H1 (cell line): ENCODE results near the gene VGF. TPM values are rescaled to one million over a fixed set of nuclear protein-coding genes. Genes with fewer than 3 reads are reported as not detected.

Experiments
- ASH2L ChIP-seq: fragments of 200-600, 300-600 bp; sonication (generic); IDR thresholded peaks from one replicate; pipeline ENCODE4 v1.7.1; 2017; ENCODE audit warnings: low read length
- ATF3 ChIP-seq: IDR thresholded peaks from 2 replicates; pipeline ENCODE4 v1.6.1; 2011; ENCODE audit warnings: low read depth, mild to moderate bottlenecking, low read length; ENCODE audit not compliant: insufficient read depth
- CBX8 ChIP-seq: fragments of 300-800, 300-1000 bp; sonication (generic); IDR thresholded peaks from 2 replicates; pipeline ENCODE4 v1.7.1; 2016; ENCODE audit warnings: low read depth, low read length, borderline replicate concordance
- CTBP2 ChIP-seq: IDR thresholded peaks from 2 replicates; pipeline ENCODE4 v1.7.0; 2011; ENCODE audit warnings: borderline replicate concordance, mild to moderate bottlenecking, moderate library complexity, mixed read lengths, low read length; ENCODE audit not compliant: insufficient read depth, insufficient read length
- E2F6 ChIP-seq: IDR thresholded peaks from 2 replicates; pipeline ENCODE4 v1.6.1; 2012; ENCODE audit warnings: inconsistent platforms
- EGR1 ChIP-seq: IDR thresholded peaks from 2 replicates; pipeline ENCODE4 v1.6.1; 2011; ENCODE audit warnings: low read depth, low read length, borderline replicate concordance
- GABPA ChIP-seq: IDR thresholded peaks from 2 replicates; pipeline ENCODE4 v1.6.1; 2011; ENCODE audit warnings: mild to moderate bottlenecking, low read length, moderate library complexity, borderline replicate concordance; ENCODE audit not compliant: insufficient read depth
- HDAC6 ChIP-seq: IDR thresholded peaks from one replicate; pipeline ENCODE4 v1.7.1; 2012; ENCODE audit warnings: low read depth, mild to moderate bottlenecking, inconsistent platforms, low read length, moderate library complexity
- KDM5A ChIP-seq: fragments of 200-600 bp; IDR thresholded peaks from 2 replicates; pipeline ENCODE4 v1.7.1; 2012; ENCODE audit warnings: mild to moderate bottlenecking, low read length, inconsistent platforms, mixed read lengths
- MAX ChIP-seq: IDR thresholded peaks from 2 replicates; pipeline ENCODE4 v1.6.1; 2012; ENCODE audit warnings: inconsistent platforms
- NRF1 ChIP-seq: IDR thresholded peaks from 2 replicates; pipeline ENCODE4 v1.6.1; 2011; ENCODE audit warnings: mild to moderate bottlenecking, low read depth, low read length, improper control_type of control experiment
- PHF8 ChIP-seq: fragments of 200-600 bp; sonication (generic); conservative IDR thresholded peaks from 2 replicates; pipeline ENCODE4 v1.7.1; 2012; ENCODE audit warnings: low read depth, mild to moderate bottlenecking, inconsistent platforms, low read length, moderate library complexity
- POLR2A ChIP-seq, 2 experiments: IDR thresholded peaks; 1 replicate in 1 of 2; 2 replicates in 1 of 2; pipeline ENCODE4 v1.6.1; 2011; ENCODE audit warnings: low read depth in 2 of 2, low read length in 2 of 2, mild to moderate bottlenecking in 2 of 2; ENCODE audit errors: control extremely low read depth in 1 of 2
- RFX5 ChIP-seq: IDR thresholded peaks from 2 replicates; pipeline ENCODE4 v1.6.1; 2011; ENCODE audit warnings: low read depth, low read length, improper control_type of control experiment, borderline replicate concordance
- RNF2 ChIP-seq: fragments of 200-900, 300-1000 bp; sonication (generic); IDR thresholded peaks from 2 replicates; pipeline ENCODE4 v1.7.1; 2016; ENCODE audit warnings: borderline replicate concordance, low read depth, mild to moderate bottlenecking, antibody characterized with exemption, low read length; ENCODE audit not compliant: poor library complexity, severe bottlenecking; ENCODE audit errors: missing control alignments
- RXRA ChIP-seq: IDR thresholded peaks from 2 replicates; pipeline ENCODE4 v1.6.1; 2011; ENCODE audit warnings: low read depth, mild to moderate bottlenecking, low read length, moderate library complexity; ENCODE audit not compliant: insufficient read depth
- SIN3A ChIP-seq, 2 experiments: IDR thresholded peaks in 1 of 2; conservative IDR thresholded peaks in 1 of 2; 2 replicates each; pipeline ENCODE4 v1.6.1; 2011 to 2012; ENCODE audit warnings: low read length in 2 of 2, improper control_type of control experiment in 1 of 2, low read depth in 1 of 2, mild to moderate bottlenecking in 1 of 2
- SP1 ChIP-seq: IDR thresholded peaks from 2 replicates; pipeline ENCODE4 v1.6.1; 2011; ENCODE audit warnings: low read depth, low read length
- TBP ChIP-seq: IDR thresholded peaks from 2 replicates; pipeline ENCODE4 v1.6.1; 2011; ENCODE audit warnings: low read depth, low read length, improper control_type of control experiment
- polyA plus RNA-seq, 7 experiments: library from polyadenylated mRNA; depleted of rRNA in 3 of 7; stranded (reverse) in 5 of 7; unstranded in 2 of 7; fragments of >200 nt in 5 of 7; fragments of 200-250 nt in 2 of 7; gene quantifications; 1 replicate in 5 of 7; 2 replicates in 1 of 7; 4 replicates in 1 of 7; pipeline versions ENCODE4 v1.2.1 to v1.2.3, GENCODE V29; 2011 to 2013; ENCODE audit warnings: missing spikeins in 2 of 7, mixed read lengths in 2 of 7
- total RNA-seq: library from RNA; stranded (reverse); fragmentation: NEBNext Ultra II Directional; extraction: Animal tissue kit (Norgen Biotek cat#: 25700); gene quantifications from 2 replicates; pipeline ENCODE4 v1.2.1, GENCODE V29; 2021
- TF ChIP-seq, protein P1 (sequence below): IDR thresholded peaks from 2 replicates; pipeline ENCODE4 v1.6.1; 2011; ENCODE audit warnings: low read length, improper control_type of control experiment

Gene VGF
- total and polyA plus RNA-seq, 2 of the 8 experiments (the other 6 are each of a cell fraction or from before 2014, with no cell fraction given), result 1.6 to 7.0 TPM

GRCh38 chr7:101121991-101122932 is 43.1 kb downstream of the VGF start (continued):
- TF ChIP-seq TBP, result no peak
- TF ChIP-seq ATF3, result no peak
- TF ChIP-seq RXRA, result no peak
- TF ChIP-seq SP1, result 0 out of 2 replicates have a peak, but pooled peaks have one; percentile 32
- no peak for TF ChIP-seq GABPA
- TF ChIP-seq CTBP2, result no peak
- TF ChIP-seq NRF1, result no peak
- TF ChIP-seq HDAC6, result no peak
- TF ChIP-seq RNF2, result no peak
- TF ChIP-seq SIN3A (conservative IDR thresholded peaks at IDR 0.05 in 1 of 2, IDR thresholded peaks at IDR 0.05 in 1 of 2; ENCODE audit: low read depth in 1 of 2, low read length in 2 of 2), result no peak
- no peak for TF ChIP-seq PHF8
- TF ChIP-seq RFX5, result no peak
- 0 out of 2 replicates have a peak, but pooled peaks have one; percentile 15 for TF ChIP-seq MAX
- no peak for TF ChIP-seq E2F6
- no peak for TF ChIP-seq POLR2A (IDR thresholded peaks at IDR 0.05; ENCODE audit: control extremely low read depth in 1 of 2, low read depth in 2 of 2, low read length in 2 of 2)
- TF ChIP-seq, protein P1, sequence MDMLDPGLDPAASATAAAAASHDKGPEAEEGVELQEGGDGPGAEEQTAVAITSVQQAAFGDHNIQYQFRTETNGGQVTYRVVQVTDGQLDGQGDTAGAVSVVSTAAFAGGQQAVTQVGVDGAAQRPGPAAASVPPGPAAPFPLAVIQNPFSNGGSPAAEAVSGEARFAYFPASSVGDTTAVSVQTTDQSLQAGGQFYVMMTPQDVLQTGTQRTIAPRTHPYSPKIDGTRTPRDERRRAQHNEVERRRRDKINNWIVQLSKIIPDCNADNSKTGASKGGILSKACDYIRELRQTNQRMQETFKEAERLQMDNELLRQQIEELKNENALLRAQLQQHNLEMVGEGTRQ, result no peak
- no peak for TF ChIP-seq CBX8
- TF ChIP-seq KDM5A, result no peak
- no peak for TF ChIP-seq ASH2L
- no peak for TF ChIP-seq EGR1
